ENCODE results near the gene ALOX15. TPM values are rescaled to one million over a fixed set of nuclear protein-coding genes. Genes with fewer than 3 reads are reported as not detected.
"Not testable (repeated sequence)": the region's sequence is repeated elsewhere in the genome, so short reads cannot be mapped to it uniquely, and the experiment has no call there.

The ALOX15 gene
- total RNA-seq, 1 experiment from 2014 or later, result 1.8 TPM

GRCh38 chr17:4657678-4658077 lies 16.2 kb upstream of the ALOX15 start:
- H3K9me2 ChIP-seq (ENCODE audit: insufficient read depth), result no peaks in the 10 kb centered on the region
- H3F3A ChIP-seq (ENCODE audit: insufficient read depth, low read depth), result peaks cover 7% of the 10 kb centered on the region
- no peaks in the 10 kb centered on the region for H3K4me1 ChIP-seq (replicated peaks; ENCODE audit: insufficient read depth)
- intact Hi-C loops (cut with micrococcal nuclease; ENCODE audit: unreplicated experiment), result no loop called here
- ChIA-PET POLR2A (ENCODE audit: unreplicated experiment) (interaction anchor here (0.5 kb wide), 1 partner anchor 10 kb away, joined by 8 read pairs; no protein-coding TSS in a partner anchor), CTCF (no interaction called here)
- H3K27me3 ChIP-seq (ENCODE audit: insufficient read depth, low read depth), result no peaks in the 10 kb centered on the region
- TF ChIP-seq CTCF (conservative IDR thresholded peaks at IDR 0.05), result no peak
- no peaks in the 10 kb centered on the region for H3K36me3 ChIP-seq (ENCODE audit: low read depth)
- DNase-seq, result no peak
- H3K9me3 ChIP-seq (ENCODE audit: insufficient read depth, low read depth), result no peaks in the 10 kb centered on the region
- H3K4me3 ChIP-seq, result no peak overlapping the region
- no peaks in the 10 kb centered on the region for H3K79me2 ChIP-seq (ENCODE audit: low read depth)
- H4K20me1 ChIP-seq (ENCODE audit: insufficient read depth), result no peaks in the 10 kb centered on the region
- no peak overlapping the region for H2AFZ ChIP-seq
- H3K4me2 ChIP-seq, result no peak overlapping the region
- H3K27ac ChIP-seq, result no peak overlapping the region
- no TSS peak for BruUV-seq (replicated peaks)

- H4K20me1 ChIP-seq (ENCODE audit: insufficient read depth); H3K9me3 ChIP-seq (ENCODE audit: insufficient read depth, low read depth); H3K4me3 ChIP-seq; H3K27ac ChIP-seq; H3K36me3 ChIP-seq (ENCODE audit: low read depth); H3K27me3 ChIP-seq (ENCODE audit: insufficient read depth, low read depth); H3K79me2 ChIP-seq (ENCODE audit: low read depth); DNase-seq; H2AFZ ChIP-seq; H3K9me2 ChIP-seq (ENCODE audit: insufficient read depth); H3K4me2 ChIP-seq; BruUV-seq (replicated peaks); H3K4me1 ChIP-seq (replicated peaks; ENCODE audit: insufficient read depth); intact Hi-C loops (cut with micrococcal nuclease; ENCODE audit: unreplicated experiment); H3F3A ChIP-seq (ENCODE audit: insufficient read depth, low read depth); CTCF ChIA-PET; POLR2A ChIA-PET (ENCODE audit: unreplicated experiment): not testable (repeated sequence)
Measured at GRCh38 chr17:4655933-4656332, 14.5 kb upstream of the ALOX15 start.

GRCh38 chr17:4652997-4653396 lies 11.5 kb upstream of the ALOX15 start:
- no peaks in the 10 kb centered on the region for H3K9me2 ChIP-seq (ENCODE audit: insufficient read depth)
- H3K4me2 ChIP-seq, result no peak overlapping the region
- H3K4me3 ChIP-seq, result no peak overlapping the region
- H3F3A ChIP-seq (ENCODE audit: insufficient read depth, low read depth), result peaks cover 7% of the 10 kb centered on the region
- intact Hi-C loops (cut with micrococcal nuclease; ENCODE audit: unreplicated experiment), result no loop called here
- H3K4me1 ChIP-seq (replicated peaks; ENCODE audit: insufficient read depth), result no peaks in the 10 kb centered on the region
- H3K27ac ChIP-seq, result no peak overlapping the region
- no TSS peak for BruUV-seq (replicated peaks)
- no peaks in the 10 kb centered on the region for H3K27me3 ChIP-seq (ENCODE audit: insufficient read depth, low read depth)
- H4K20me1 ChIP-seq (ENCODE audit: insufficient read depth), result no peaks in the 10 kb centered on the region
- POLR2A ChIA-PET (ENCODE audit: unreplicated experiment), result no interaction called here
- H3K79me2 ChIP-seq (ENCODE audit: low read depth), result no peaks in the 10 kb centered on the region
- no peaks in the 10 kb centered on the region for H3K9me3 ChIP-seq (ENCODE audit: insufficient read depth, low read depth)
- DNase-seq, result no peak
- no peak overlapping the region for H2AFZ ChIP-seq
- H3K36me3 ChIP-seq (ENCODE audit: low read depth), result no peaks in the 10 kb centered on the region
- CTCF ChIA-PET, result no interaction called here
- TF ChIP-seq EZH2 (IDR thresholded peaks at IDR 0.05; ENCODE audit: low read depth) (no peak), CTCF (conservative IDR thresholded peaks at IDR 0.05) (no peak)

- intact Hi-C loops (cut with micrococcal nuclease; ENCODE audit: unreplicated experiment), result no loop called here
- H3K27ac ChIP-seq, result no peak overlapping the region
- H3F3A ChIP-seq (ENCODE audit: insufficient read depth, low read depth), result peaks cover 10% of the 10 kb centered on the region
- BruUV-seq (replicated peaks), result no TSS peak
- no peaks in the 10 kb centered on the region for H3K9me2 ChIP-seq (ENCODE audit: insufficient read depth)
- H3K79me2 ChIP-seq (ENCODE audit: low read depth), result no peaks in the 10 kb centered on the region
- no peak for DNase-seq
- H3K4me2 ChIP-seq, result no peak overlapping the region
- ChIA-PET CTCF (interaction anchor here (0.6 kb wide), 1 partner anchor 659 kb away, joined by 3 read pairs; no protein-coding TSS in a partner anchor), POLR2A (ENCODE audit: unreplicated experiment) (interaction anchor here (0.6 kb wide), 1 partner anchor 31 kb away, joined by 6 read pairs; no protein-coding TSS in a partner anchor)
- no peaks in the 10 kb centered on the region for H3K9me3 ChIP-seq (ENCODE audit: insufficient read depth, low read depth)
- H3K4me1 ChIP-seq (replicated peaks; ENCODE audit: insufficient read depth), result no peaks in the 10 kb centered on the region
- no peaks in the 10 kb centered on the region for H3K36me3 ChIP-seq (ENCODE audit: low read depth)
- H3K27me3 ChIP-seq (ENCODE audit: insufficient read depth, low read depth), result no peaks in the 10 kb centered on the region
- H4K20me1 ChIP-seq (ENCODE audit: insufficient read depth), result no peaks in the 10 kb centered on the region
- no peak for TF ChIP-seq CTCF (conservative IDR thresholded peaks at IDR 0.05)
- no peak for TF ChIP-seq EZH2 (IDR thresholded peaks at IDR 0.05; ENCODE audit: low read depth)
- no peak overlapping the region for H3K4me3 ChIP-seq
- H2AFZ ChIP-seq, result no peak overlapping the region
Measured at GRCh38 chr17:4648741-4649140, 7.3 kb upstream of the ALOX15 start.

All from PC-9 (cell line).